GM18517 (cell line): ENCODE data around the gene IL1RAP.
"Not testable (repeated sequence)": the region's sequence is repeated elsewhere in the genome, so short reads cannot be mapped to it uniquely, and the experiment has no call there.

Experiments
- ATAC-seq: cut with Tn5 transposase; IDR thresholded peaks from one replicate; pipeline ENCODE4 v1.9.1; 2021; ENCODE audit warnings: mild to moderate bottlenecking, moderate library complexity; ENCODE audit not compliant: unreplicated experiment

IL1RAP gene

DNA sequence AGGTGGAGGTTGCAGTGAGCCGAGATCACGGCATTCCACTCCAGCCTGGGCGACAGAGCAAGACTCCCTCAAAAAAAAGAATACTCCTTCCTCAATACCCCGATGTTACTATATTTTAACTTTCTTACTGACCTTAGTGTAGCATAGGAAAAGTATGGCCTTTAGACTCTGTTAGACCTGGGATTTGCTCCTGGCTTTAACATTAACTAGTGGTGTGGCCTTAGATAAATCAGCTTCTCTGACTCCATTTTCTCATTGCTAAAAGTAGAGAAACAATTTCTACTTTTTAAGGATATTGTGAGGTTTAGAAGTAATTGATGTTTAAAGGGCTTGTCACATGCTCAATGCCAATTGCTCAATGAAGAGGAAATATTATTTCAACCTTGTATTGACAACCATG, 7.6 kb upstream of the IL1RAP start:
- no peak for ATAC-seq

GRCh38 chr3:190512666-190513065, 1.2 kb upstream of the IL1RAP start:
- no peak for ATAC-seq

DNA sequence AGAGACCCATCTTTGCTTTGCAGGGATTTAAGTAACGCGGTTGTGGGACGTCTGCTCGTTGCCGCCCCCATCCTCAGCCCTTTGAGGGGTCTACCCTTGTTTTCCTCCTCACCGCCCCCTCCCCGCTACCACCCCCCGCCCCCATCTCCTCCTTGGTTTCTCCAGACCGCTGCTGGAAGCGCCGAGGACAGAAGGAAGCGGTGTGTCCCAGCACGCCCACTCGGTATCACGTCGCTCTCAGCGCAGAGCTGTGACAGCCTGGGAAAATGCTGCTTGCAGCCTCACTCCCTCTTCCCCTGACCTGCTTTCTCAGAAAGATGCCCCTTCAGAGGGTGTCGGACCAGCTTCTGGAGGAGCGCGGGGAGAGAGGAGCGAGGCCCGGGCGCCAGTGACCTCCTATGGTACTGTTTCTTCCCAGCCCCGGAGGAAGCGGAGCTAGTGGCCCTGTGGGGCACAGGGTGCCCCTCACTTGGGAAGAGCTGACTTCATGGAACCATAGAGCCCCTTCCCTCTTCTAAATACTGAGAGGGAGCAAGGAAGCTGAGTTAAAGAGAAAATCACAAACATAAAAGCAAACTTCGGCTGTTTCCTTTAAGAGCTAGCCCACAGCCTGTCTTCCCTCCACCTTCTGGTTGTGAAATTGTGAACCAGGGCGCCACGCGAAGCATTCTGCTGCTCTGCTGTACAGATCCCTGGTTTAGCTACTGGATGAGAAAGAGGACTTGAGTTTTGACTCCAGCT, 698 bp downstream of the IL1RAP start:
- ATAC-seq: no peak

GRCh38 chr3:190516416-190516815, 2.5 kb downstream of the IL1RAP start:
- no peak for ATAC-seq

DNA sequence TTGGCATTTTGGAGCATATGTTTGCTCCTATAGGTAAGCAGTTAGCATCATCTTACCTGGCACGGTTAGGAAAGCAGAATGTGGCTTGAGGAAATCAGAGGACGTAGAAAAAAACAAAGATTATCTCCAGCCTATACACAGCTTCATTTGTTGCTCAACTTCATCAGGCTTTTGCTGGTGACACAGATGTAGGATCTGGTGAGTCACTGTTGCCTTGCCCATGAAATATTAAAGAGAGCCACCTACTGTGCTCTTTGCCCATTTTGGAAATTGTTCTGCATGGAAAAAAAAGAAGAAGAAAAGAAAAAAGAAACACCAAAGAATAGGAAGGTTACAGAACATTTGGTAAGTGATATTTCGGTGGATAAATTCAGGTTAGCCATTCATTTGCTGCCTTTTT, 3.8 kb downstream of the IL1RAP start:
- ATAC-seq: no peak

DNA sequence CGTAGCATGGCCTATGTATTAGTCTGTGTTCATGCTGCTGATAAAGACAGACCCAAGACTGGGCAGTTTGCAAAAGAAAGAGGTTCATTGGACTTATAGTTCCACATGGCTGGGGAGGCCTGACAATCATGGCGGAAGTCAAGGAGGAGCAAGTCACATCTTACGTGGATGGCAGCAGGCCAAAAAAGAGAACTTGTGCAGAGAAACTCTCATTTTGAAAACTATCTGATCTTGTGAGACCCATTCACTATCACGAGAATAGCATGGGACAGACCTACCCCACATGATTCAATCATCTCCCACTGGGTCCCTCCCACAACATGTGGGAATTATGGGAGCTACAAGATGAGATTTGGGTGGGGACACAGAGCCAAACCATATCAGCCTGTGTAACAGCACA, 4.6 kb downstream of the IL1RAP start:
- not testable (repeated sequence) for ATAC-seq

- ATAC-seq: no peak
These were observed 6.0 kb downstream of the IL1RAP start for GRCh38 chr3:190519886-190520285.

- no peak for ATAC-seq
These were observed 8.1 kb downstream of the IL1RAP start for GRCh38 chr3:190521998-190522397.

- ATAC-seq: no peak
These were observed 8.8 kb downstream of the IL1RAP start for GRCh38 chr3:190522621-190523222.

GRCh38 chr3:190524942-190525341, 11.1 kb downstream of the IL1RAP start:
- no peak for ATAC-seq

DNA sequence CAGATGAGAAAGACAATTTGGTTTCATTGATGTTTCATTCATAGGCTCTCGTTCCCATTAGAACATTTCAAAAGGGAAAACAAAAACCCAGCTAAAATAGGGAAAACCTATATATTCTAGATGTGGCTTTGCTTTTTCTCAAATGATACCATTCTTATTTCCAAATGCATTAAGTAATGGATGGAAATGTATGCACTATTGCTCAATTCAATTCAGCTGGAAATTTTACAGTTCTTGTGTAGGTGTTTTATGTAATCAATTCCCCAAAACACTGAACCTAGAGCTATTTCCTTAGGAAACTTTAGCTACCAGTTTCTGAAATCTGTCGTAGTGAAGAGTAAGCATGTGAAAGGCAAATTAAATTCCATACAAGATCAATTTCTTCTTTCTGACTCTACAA, 11.7 kb downstream of the IL1RAP start:
- no peak for ATAC-seq

DNA sequence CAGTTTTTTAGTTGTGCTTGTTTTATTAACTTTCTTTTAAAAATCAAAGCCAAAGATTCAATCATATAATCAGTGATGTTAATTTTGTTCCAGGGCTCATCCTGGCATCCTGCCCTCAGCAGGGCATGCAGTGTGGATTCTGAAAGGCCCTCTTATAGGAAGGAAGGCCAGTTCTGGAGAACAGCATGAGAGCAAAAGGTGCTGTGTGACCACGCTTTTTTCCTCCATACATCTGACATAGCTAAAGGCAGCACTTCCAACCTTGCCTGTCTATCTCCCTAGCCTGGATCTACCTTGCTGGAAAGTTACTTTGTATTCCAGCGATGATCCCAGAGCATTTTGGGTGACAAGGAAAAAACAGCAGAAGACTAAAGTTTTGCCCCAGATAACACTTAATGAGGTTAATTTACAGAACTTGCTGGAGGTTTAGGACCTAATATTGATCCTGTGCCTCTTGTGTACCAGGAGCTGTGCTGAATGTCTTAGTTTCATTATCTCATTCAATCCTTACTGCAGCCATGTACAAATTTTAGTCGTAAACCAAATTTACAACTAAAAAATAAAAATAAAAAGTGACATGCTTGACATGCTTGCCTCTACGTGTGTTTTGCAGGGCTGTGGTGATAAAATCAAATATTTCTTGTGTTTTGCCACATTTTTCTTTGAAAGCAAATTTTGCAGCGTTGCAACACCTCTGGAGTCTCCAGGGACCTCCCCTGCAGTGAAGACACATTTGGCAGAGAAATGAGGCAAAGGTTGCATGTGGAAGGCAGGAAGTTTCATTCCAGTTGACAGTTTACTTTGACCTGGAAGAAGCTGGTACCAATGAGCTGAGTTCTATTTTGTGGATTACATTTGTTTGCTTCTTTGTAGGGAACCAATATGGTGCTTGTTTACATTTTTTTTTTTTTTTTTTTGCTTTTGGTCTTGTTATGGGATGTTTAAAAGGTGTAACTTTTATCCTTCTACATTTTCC, 13.2 kb downstream of the IL1RAP start:
- no peak for ATAC-seq

DNA sequence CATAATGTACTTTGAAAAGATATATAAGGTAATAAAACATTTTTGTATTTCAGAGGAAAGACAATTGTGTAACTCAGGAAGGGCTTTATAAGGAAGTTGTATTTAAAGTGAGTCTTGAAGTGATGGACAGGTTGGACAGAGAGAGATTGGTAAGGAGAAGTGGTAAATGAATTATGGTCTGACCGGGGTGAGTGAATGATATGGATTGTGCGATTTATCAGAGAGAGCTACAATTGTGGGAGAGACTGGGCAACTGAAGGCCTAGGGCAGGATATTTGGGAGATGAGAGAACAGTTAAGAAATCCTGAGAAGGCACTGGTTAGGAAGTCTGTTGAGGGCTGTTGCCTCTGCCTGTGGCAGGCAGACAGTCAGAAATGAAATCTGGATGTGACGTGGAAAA, 14.8 kb downstream of the IL1RAP start:
- no peak for ATAC-seq

DNA sequence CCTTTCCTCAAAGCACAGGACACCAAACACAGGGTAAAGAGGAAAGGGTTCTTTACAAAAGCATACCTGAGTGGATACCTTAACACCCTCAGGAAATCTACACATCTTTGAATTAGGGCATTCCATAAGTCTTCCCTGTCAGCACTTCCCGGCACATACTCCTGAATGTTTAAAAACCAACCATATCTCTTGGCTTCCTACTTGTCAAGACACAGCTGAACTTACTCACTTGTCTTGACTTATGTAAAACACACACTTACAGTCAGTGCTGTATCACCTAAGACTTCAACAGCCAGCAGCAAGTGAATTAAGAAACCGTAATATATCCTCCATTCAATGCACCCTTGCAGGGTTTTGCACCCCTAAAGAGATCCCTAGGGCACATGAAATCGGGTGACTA, 17.5 kb downstream of the IL1RAP start:
- no peak for ATAC-seq

- no peak for ATAC-seq
These were observed 18.9 kb downstream of the IL1RAP start for GRCh38 chr3:190532731-190533203.

- ATAC-seq: no peak
These were observed 19.8 kb downstream of the IL1RAP start for GRCh38 chr3:190533511-190534281.

DNA sequence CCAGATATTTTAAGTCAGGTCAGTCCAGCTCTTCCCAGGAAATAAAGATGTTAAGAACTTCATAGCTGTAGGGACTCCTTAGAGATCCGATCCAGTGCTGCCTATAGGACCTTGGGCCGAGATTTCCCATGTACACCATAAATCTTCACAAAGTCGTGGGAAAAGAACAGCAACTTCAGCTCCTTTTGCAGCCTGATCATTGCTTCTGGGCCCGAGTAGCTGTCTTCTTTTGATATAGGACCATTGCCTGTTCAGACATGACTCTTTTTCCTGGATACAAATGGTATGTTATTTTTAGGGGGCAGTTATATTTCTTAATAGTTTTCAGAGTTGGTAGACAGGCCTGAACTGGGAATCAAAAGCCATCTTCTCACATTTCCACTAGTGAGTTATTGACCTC, 20.5 kb downstream of the IL1RAP start:
- no peak for ATAC-seq

GRCh38 chr3:190534986-190535385, 21.1 kb downstream of the IL1RAP start:
- ATAC-seq: no peak

DNA sequence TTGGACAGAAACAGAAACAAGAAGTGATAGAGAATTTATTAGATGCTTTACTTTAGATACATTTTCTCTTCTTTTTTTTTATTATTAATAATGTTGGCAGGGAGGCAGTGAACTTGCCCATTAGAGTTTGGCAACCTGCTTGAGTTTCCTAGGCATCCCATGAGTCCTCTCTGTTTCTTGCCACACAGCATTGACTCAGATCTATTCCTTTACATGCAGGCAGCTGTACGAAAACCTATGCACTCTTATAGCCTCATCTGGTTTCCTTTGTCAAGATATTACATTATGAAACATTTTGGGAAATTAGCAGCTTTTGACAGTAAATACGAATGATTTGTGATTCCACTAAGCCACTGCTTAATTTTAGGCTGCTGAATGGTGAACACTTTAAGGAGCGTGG, 23.3 kb downstream of the IL1RAP start:
- no peak for ATAC-seq

DNA sequence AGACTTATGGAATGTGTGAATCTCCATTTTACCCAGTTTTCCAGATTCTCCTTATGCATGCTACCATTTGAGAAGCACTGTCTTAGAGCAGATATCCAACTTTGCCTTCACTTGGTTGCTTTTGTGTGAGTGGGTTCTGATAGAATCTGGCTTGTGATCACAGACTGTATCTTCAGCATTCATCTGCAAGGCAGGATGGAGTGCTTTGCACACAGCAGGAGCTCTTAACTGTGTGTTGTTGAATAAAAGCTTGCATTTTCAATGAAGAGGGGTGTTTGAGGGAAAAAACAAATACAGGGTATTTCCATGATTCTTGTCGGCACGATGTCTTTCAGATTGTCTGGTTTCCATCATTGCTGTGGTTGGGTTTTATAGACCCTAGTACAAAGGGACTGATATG, 24.4 kb downstream of the IL1RAP start:
- ATAC-seq: no peak

DNA sequence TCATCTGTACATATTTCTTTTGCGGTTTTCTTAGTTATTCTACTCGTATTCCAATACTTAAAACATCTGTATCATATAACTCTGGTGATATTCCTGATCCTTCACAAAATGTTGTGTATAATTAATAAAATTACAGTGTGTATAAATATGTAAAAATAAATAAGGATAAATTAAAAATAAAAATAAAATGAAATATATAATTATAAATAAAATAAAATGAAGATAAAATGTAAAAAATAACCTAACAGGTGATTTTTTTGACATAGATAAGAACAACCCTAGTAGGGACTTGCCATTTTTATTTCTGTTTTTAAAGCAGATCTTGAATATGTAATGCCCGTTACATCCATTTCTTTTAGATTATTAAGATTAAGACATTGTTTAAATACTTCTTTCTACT, 25.6 kb downstream of the IL1RAP start:
- no peak for ATAC-seq
